Lung (tissue), 12 donors: ENCODE results near the gene BTG2. TPM values are rescaled to one million over a fixed set of nuclear protein-coding genes. Genes with fewer than 3 reads are reported as not detected.

ENCODE experiments used
- ATAC-seq: fragments of 200-7000 bp; cut with Tn5 transposase; one replicate; pipeline ENCODE4 v1.9.1; 2020; ENCODE audit warnings: moderate number of reproducible peaks; ENCODE audit not compliant: insufficient read depth, low FRiP score
- DNase-seq, 3 donors: peaks; one replicate each; pipeline ENCODE4 v3.0.0-alpha.2; 2013 to 2017
- H3K27ac ChIP-seq, 2 donors: one replicate each; pipeline ENCODE4 v1.5.1; 2013; ENCODE audit warnings: mild to moderate bottlenecking in 2 of 2, moderate library complexity in 2 of 2, control low read depth in 1 of 2, inconsistent platforms in 1 of 2, low read depth in 1 of 2, low read length in 1 of 2
- H3K27me3 ChIP-seq, 3 donors: one replicate each; pipeline ENCODE4 v1.5.1; 2013; ENCODE audit warnings: low read length in 2 of 3; ENCODE audit not compliant: control insufficient read depth in 3 of 3, insufficient read depth in 3 of 3
- H3K36me3 ChIP-seq, 4 donors: one replicate each; pipeline ENCODE4 v1.5.1; 2013; ENCODE audit warnings: low read length in 4 of 4, mild to moderate bottlenecking in 1 of 4, moderate library complexity in 1 of 4; ENCODE audit not compliant: control insufficient read depth in 4 of 4, insufficient read depth in 4 of 4
- H3K4me1 ChIP-seq, 5 donors: one replicate each; pipeline ENCODE4 v1.5.1; 2013; ENCODE audit warnings: low read length in 5 of 5, mild to moderate bottlenecking in 2 of 5, moderate library complexity in 1 of 5; ENCODE audit not compliant: control insufficient read depth in 5 of 5, insufficient read depth in 5 of 5
- H3K4me3 ChIP-seq: one replicate; pipeline ENCODE4 v1.5.1; 2013; ENCODE audit warnings: mild to moderate bottlenecking, control low read depth, moderate library complexity
- H3K9ac ChIP-seq, 2 donors: one replicate each; pipeline ENCODE4 v1.5.1; 2013; ENCODE audit warnings: low read length in 2 of 2, control low read depth in 1 of 2; ENCODE audit not compliant: insufficient read depth in 1 of 2
- H3K9me3 ChIP-seq, 4 donors: one replicate each; pipeline ENCODE4 v1.5.1; 2013; ENCODE audit warnings: low read length in 3 of 4, mild to moderate bottlenecking in 1 of 4, moderate library complexity in 1 of 4; ENCODE audit not compliant: control insufficient read depth in 4 of 4, insufficient read depth in 3 of 4
- WGBS, 2 donors: extraction: QIAGEN DNeasy Blood & Tissue Kit; methylation state at CpG; one replicate each; pipeline ENCODE4 v1.1.7; 2013; 5-methylcytosine and 5-hydroxymethylcytosine counted together
- polyA plus RNA-seq, 2 donors: library from polyadenylated mRNA; stranded (reverse); fragments of 200-250 nt; gene quantifications; one replicate each; pipeline ENCODE4 v1.2.1, GENCODE V29; 2013
- total RNA-seq, 2 donors: library from RNA; depleted of rRNA in 1 of 2; stranded (reverse); fragments of >200 nt in 1 of 2; gene quantifications; one replicate each; pipeline ENCODE4 v1.2.1, GENCODE V29; 2014 to 2021
- TF ChIP-seq, protein P1 (sequence below): IDR thresholded peaks from 2 replicates; pipeline ENCODE4 v1.5.1; 2012; ENCODE audit warnings: mild to moderate bottlenecking; ENCODE audit errors: control extremely low read depth, extremely low read depth
- donor health status: control.
- donor health status: control.
- donor health status: Bipolar disorder and iron deficiency.
- donor health status: healthy.
- donor health status: DM: yes; HTN: yes; CAD: no.

BTG2 gene
- total and polyA plus RNA-seq, 4 donors = 29.1 to 118 (median 73.5) TPM

DNA sequence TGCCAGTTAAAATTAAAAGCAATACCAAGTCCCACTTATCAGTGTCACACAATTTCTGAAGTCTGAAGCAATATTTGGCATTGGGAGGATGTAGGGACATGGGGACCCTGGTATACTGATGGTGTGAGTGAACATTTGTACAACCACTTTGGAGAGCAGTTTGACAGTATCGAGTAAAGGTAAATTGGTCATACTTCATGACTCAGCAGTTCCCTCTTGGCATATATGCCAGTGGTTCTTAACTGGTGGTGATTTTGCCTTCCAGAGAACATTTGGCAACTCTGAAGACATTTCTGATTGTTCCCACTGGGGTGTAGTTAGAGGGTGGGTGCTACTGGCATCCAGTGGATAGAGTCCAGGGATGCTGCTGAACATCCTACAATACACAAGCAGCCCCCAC, 25.9 kb downstream of the BTG2 start:
- DNase-seq = no peak
- no peaks in the 10 kb centered on the region for H3K9me3 ChIP-seq
- no peak for ATAC-seq
- TF ChIP-seq, protein P1, sequence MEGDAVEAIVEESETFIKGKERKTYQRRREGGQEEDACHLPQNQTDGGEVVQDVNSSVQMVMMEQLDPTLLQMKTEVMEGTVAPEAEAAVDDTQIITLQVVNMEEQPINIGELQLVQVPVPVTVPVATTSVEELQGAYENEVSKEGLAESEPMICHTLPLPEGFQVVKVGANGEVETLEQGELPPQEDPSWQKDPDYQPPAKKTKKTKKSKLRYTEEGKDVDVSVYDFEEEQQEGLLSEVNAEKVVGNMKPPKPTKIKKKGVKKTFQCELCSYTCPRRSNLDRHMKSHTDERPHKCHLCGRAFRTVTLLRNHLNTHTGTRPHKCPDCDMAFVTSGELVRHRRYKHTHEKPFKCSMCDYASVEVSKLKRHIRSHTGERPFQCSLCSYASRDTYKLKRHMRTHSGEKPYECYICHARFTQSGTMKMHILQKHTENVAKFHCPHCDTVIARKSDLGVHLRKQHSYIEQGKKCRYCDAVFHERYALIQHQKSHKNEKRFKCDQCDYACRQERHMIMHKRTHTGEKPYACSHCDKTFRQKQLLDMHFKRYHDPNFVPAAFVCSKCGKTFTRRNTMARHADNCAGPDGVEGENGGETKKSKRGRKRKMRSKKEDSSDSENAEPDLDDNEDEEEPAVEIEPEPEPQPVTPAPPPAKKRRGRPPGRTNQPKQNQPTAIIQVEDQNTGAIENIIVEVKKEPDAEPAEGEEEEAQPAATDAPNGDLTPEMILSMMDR = no peak
- H3K4me3 ChIP-seq = no peak overlapping the region
- no peaks in the 10 kb centered on the region for H3K36me3 ChIP-seq
- no peak overlapping the region for H3K9ac ChIP-seq
- H3K27me3 ChIP-seq = no peaks in the 10 kb centered on the region
- WGBS, 2 donors = 25 to 42% methylated on average over 1 of the region's 1 CpG
- peaks cover 0 to 21% (median 11%) of the 10 kb centered on the region in 5 donors for H3K4me1 ChIP-seq
- no peak overlapping the region for H3K27ac ChIP-seq

DNA sequence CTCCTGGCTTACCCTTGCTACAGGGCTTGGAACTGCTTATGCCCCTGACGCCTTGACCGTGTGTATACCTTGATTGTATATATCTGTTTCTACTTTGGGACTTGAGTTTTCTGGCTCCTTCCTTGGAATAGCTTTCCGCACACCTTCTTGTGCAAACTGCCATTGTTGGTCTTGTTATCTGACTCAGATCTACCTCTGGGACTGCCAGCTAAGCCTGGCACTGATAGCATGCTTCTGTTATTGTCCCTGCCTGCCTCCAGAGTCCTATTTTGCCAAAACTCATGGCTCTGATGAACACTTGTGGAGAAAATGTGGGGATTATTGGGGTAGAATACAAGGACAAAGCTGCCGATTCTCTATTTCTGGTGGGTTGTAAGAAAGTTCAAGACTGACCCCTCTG, 30.2 kb downstream of the BTG2 start:
- peaks cover 0 to 2% (median 0%) of the 10 kb centered on the region in 4 donors for H3K36me3 ChIP-seq
- no peak overlapping the region for H3K27ac ChIP-seq
- TF ChIP-seq, protein P1 = no peak
- peaks cover 0 to 15% (median 9%) of the 10 kb centered on the region in 5 donors for H3K4me1 ChIP-seq
- H3K9me3 ChIP-seq = no peaks in the 10 kb centered on the region
- H3K4me3 ChIP-seq = no peak overlapping the region
- ATAC-seq = no peak
- no peak overlapping the region for H3K9ac ChIP-seq
- 91 to 95% methylated on average over 4 of the region's 4 CpGs for WGBS, 2 donors
- DNase-seq = no peak
- H3K27me3 ChIP-seq = no peaks in the 10 kb centered on the region

- WGBS, 2 donors = 41 to 58% methylated on average over 1 of the region's 1 CpG
- Histone ChIP-seq H3K9ac (no peak overlapping the region), H3K36me3 (peaks cover 0 to 7% (median 0%) of the 10 kb centered on the region in 4 donors), H3K27me3 (no peaks in the 10 kb centered on the region), H3K4me1 (peaks cover 0 to 15% (median 9%) of the 10 kb centered on the region in 5 donors), H3K9me3 (no peaks in the 10 kb centered on the region), H3K27ac (peak overlapping the region in 1 of 2 donors; percentile 47), H3K4me3 (no peak overlapping the region)
- DNase-seq = no peak
- no peak for ATAC-seq
- TF ChIP-seq, protein P1 = no peak
Observed at GRCh38 chr1:203336097-203336496, 30.8 kb downstream of the BTG2 start.
